ENCODE results near the gene AP3S1. TPM values are rescaled to one million over a fixed set of nuclear protein-coding genes. Genes with fewer than 3 reads are reported as not detected.

The AP3S1 gene
- total and polyA plus RNA-seq, 2 of the 13 experiments (the other 11 are each of a cell fraction or from before 2014, with no cell fraction given), result 50.5 to 85.9 TPM

DNA sequence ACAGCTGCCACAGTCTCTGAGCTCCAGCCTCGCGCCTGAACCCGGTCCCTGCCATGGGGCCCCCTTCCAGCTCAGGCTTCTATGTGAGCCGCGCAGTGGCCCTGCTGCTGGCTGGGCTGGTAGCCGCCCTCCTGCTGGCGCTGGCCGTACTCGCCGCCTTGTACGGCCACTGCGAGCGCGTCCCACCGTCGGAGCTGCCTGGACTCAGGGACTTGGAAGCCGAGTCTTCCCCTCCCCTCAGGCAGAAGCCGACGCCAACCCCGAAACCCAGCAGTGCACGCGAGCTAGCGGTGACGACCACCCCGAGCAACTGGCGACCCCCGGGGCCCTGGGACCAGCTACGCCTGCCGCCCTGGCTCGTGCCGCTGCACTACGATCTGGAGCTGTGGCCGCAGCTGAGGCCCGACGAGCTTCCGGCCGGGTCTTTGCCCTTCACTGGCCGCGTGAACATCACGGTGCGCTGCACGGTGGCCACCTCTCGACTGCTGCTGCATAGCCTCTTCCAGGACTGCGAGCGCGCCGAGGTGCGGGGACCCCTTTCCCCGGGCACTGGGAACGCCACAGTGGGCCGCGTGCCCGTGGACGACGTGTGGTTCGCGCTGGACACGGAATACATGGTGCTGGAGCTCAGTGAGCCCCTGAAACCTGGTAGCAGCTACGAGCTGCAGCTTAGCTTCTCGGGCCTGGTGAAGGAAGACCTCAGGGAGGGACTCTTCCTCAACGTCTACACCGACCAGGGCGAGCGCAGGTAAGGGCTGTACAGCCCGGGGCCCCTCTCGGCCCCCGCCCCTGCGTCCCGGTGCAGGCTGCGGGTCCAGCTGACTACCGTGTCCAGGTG is 121.0 kb downstream of the AP3S1 start (continued):
- no peak for TF ChIP-seq HMGXB3 (CRISPR knock-in tag; IDR thresholded peaks at IDR 0.05; ENCODE audit: borderline replicate concordance)
- TF ChIP-seq ZFX (CRISPR knock-in tag; IDR thresholded peaks at IDR 0.05; ENCODE audit: low read depth), result peak; percentile 50; the same call in 1 of the 2 replicates
- no peak for TF ChIP-seq KAT2B (IDR thresholded peaks at IDR 0.05; ENCODE audit: borderline replicate concordance, low read depth, low read length)
- TF ChIP-seq ISL2 (CRISPR knock-in tag; IDR thresholded peaks at IDR 0.05), result no peak
- no peak for TF ChIP-seq NR2F1 (CRISPR knock-in tag; IDR thresholded peaks at IDR 0.05)
- no peak for TF ChIP-seq ZSCAN30 (CRISPR knock-in tag; IDR thresholded peaks at IDR 0.05)
- TF ChIP-seq ZNF784 (CRISPR knock-in tag; IDR thresholded peaks at IDR 0.05; ENCODE audit: borderline replicate concordance), result no peak
- no peak for TF ChIP-seq HNRNPUL1 (IDR thresholded peaks at IDR 0.05; ENCODE audit: low read depth, low read length)
- TF ChIP-seq ZNF367 (CRISPR knock-in tag; IDR thresholded peaks at IDR 0.05; ENCODE audit: borderline replicate concordance), result no peak
- no peak for TF ChIP-seq ZNF326 (CRISPR knock-in tag; IDR thresholded peaks at IDR 0.05; ENCODE audit: borderline replicate concordance)
- no peak for TF ChIP-seq SATB2 (CRISPR knock-in tag; IDR thresholded peaks at IDR 0.05)
- TF ChIP-seq MXD1 (CRISPR knock-in tag; IDR thresholded peaks at IDR 0.05), result peak; percentile 47; the same call in 1 of the 2 replicates
- no peak for TF ChIP-seq SP5 (CRISPR knock-in tag; IDR thresholded peaks at IDR 0.05; ENCODE audit: borderline replicate concordance, low read depth)
- TF ChIP-seq ADNP (CRISPR knock-in tag; IDR thresholded peaks at IDR 0.05), result no peak
- no peak for TF ChIP-seq NBN (conservative IDR thresholded peaks at IDR 0.05)
- TF ChIP-seq, protein P1, sequence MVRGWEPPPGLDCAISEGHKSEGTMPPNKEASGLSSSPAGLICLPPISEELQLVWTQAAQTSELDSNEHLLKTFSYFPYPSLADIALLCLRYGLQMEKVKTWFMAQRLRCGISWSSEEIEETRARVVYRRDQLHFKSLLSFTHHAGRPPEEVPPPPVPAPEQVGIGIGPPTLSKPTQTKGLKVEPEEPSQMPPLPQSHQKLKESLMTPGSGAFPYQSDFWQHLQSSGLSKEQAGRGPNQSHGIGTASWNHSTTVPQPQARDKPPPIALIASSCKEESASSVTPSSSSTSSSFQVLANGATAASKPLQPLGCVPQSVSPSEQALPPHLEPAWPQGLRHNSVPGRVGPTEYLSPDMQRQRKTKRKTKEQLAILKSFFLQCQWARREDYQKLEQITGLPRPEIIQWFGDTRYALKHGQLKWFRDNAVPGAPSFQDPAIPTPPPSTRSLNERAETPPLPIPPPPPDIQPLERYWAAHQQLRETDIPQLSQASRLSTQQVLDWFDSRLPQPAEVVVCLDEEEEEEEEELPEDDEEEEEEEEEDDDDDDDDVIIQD (CRISPR knock-in tag; IDR thresholded peaks at IDR 0.05; ENCODE audit: low read depth), result no peak
- no peak for TF ChIP-seq ZNF614 (CRISPR knock-in tag; IDR thresholded peaks at IDR 0.05; ENCODE audit: borderline replicate concordance)
- no peak for TF ChIP-seq ZFP62 (CRISPR knock-in tag; IDR thresholded peaks at IDR 0.05)
- TF ChIP-seq HNRNPL (IDR thresholded peaks at IDR 0.05; ENCODE audit: low read depth, low read length), result no peak
- TF ChIP-seq NAIF1 (CRISPR knock-in tag; IDR thresholded peaks at IDR 0.05; ENCODE audit: borderline replicate concordance), result no peak
- TF ChIP-seq, protein P2, sequence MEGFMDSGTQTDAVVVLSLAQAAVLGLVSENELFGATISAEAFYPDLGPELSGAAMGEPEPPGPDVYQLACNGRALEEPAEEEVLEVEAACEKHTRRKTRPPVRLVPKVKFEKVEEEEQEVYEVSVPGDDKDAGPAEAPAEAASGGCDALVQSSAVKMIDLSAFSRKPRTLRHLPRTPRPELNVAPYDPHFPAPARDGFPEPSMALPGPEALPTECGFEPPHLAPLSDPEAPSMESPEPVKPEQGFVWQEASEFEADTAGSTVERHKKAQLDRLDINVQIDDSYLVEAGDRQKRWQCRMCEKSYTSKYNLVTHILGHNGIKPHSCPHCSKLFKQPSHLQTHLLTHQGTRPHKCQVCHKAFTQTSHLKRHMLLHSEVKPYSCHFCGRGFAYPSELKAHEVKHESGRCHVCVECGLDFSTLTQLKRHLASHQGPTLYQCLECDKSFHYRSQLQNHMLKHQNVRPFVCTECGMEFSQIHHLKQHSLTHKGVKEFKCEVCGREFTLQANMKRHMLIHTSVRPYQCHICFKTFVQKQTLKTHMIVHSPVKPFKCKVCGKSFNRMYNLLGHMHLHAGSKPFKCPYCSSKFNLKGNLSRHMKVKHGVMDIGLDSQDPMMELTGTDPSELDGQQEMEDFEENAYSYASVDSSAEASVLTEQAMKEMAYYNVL (CRISPR knock-in tag; IDR thresholded peaks at IDR 0.05; ENCODE audit: borderline replicate concordance), result no peak

Data from HepG2 (cell line).